H1 (cell line): ENCODE data around the gene PPP1R13B. TPM values are rescaled to one million over a fixed set of nuclear protein-coding genes. Genes with fewer than 3 reads are reported as not detected.

Source experiments
- ASH2L ChIP-seq: fragments of 200-600, 300-600 bp; sonication (generic); IDR thresholded peaks from one replicate; pipeline ENCODE4 v1.7.1; 2017; ENCODE audit warnings: low read length
- BRCA1 ChIP-seq: IDR thresholded peaks from 2 replicates; pipeline ENCODE4 v1.6.1; 2012; ENCODE audit warnings: low read depth, low read length, improper control_type of control experiment
- CHD7 ChIP-seq: fragments of 300-600 bp; sonication (generic); IDR thresholded peaks from 2 replicates; pipeline ENCODE4 v1.7.1; 2012; ENCODE audit warnings: low read length, moderate library complexity, mild to moderate bottlenecking, inconsistent platforms; ENCODE audit not compliant: insufficient replicate concordance
- CTCF ChIP-seq, 3 experiments: IDR thresholded peaks; 1 replicate in 2 of 3; 2 replicates in 1 of 3; pipeline versions ENCODE4 v1.5.1 to v1.6.1; 2011; ENCODE audit warnings: low read length in 3 of 3, mild to moderate bottlenecking in 3 of 3, inconsistent platforms in 2 of 3, low read depth in 1 of 3, moderate library complexity in 1 of 3; ENCODE audit not compliant: insufficient read depth in 1 of 3; ENCODE audit errors: control extremely low read depth in 1 of 3
- EZH2 ChIP-seq: fragments of 200-600 bp; sonication (generic); IDR thresholded peaks from 2 replicates; pipeline ENCODE4 v1.7.1; 2012; ENCODE audit warnings: low read depth, mild to moderate bottlenecking, moderate library complexity, low read length, inconsistent platforms; ENCODE audit not compliant: severe bottlenecking
- KDM1A ChIP-seq: fragments of 200-600, 300-600 bp; sonication (generic); IDR thresholded peaks from 2 replicates; pipeline ENCODE4 v1.7.1; 2016; ENCODE audit warnings: mild to moderate bottlenecking, low read length, borderline replicate concordance
- PHF8 ChIP-seq: fragments of 200-600 bp; sonication (generic); conservative IDR thresholded peaks from 2 replicates; pipeline ENCODE4 v1.7.1; 2012; ENCODE audit warnings: low read depth, mild to moderate bottlenecking, inconsistent platforms, low read length, moderate library complexity
- POU5F1 ChIP-seq: IDR thresholded peaks from 2 replicates; pipeline ENCODE4 v1.6.1; 2011; ENCODE audit warnings: low read depth, mild to moderate bottlenecking, low read length, moderate library complexity
- RAD21 ChIP-seq, 2 experiments: IDR thresholded peaks in 1 of 2; conservative IDR thresholded peaks in 1 of 2; 2 replicates each; pipeline ENCODE4 v1.6.1; 2011; ENCODE audit warnings: low read depth in 2 of 2, low read length in 2 of 2, improper control_type of control experiment in 1 of 2, inconsistent platforms in 1 of 2, mild to moderate bottlenecking in 1 of 2, moderate library complexity in 1 of 2
- polyA plus RNA-seq, 7 experiments: library from polyadenylated mRNA; depleted of rRNA in 3 of 7; stranded (reverse) in 5 of 7; unstranded in 2 of 7; fragments of >200 nt in 5 of 7; fragments of 200-250 nt in 2 of 7; gene quantifications; 1 replicate in 5 of 7; 2 replicates in 1 of 7; 4 replicates in 1 of 7; pipeline versions ENCODE4 v1.2.1 to v1.2.3, GENCODE V29; 2011 to 2013; ENCODE audit warnings: missing spikeins in 2 of 7, mixed read lengths in 2 of 7
- total RNA-seq: library from RNA; stranded (reverse); fragmentation: NEBNext Ultra II Directional; extraction: Animal tissue kit (Norgen Biotek cat#: 25700); gene quantifications from 2 replicates; pipeline ENCODE4 v1.2.1, GENCODE V29; 2021

Gene PPP1R13B
- total and polyA plus RNA-seq, 2 of the 8 experiments (the other 6 are each of a cell fraction or from before 2014, with no cell fraction given) = 2.6 to 8.9 TPM

- TF ChIP-seq CHD7 (no peak), BRCA1 (no peak), KDM1A (no peak), ASH2L (no peak), RAD21 (IDR thresholded peaks at IDR 0.05 in 1 of 2, conservative IDR thresholded peaks at IDR 0.05 in 1 of 2; ENCODE audit: low read depth in 2 of 2, low read length in 2 of 2) (no peak), EZH2 (no peak), PHF8 (no peak), POU5F1 (no peak), CTCF (IDR thresholded peaks at IDR 0.05; ENCODE audit: control extremely low read depth in 1 of 3, insufficient read depth in 1 of 3, low read depth in 1 of 3, low read length in 3 of 3) (no peak)
These were observed 2.0 kb downstream of the PPP1R13B start (continued) for GRCh38 chr14:103845327-103845726.
